ENCODE data around the gene RUNX3.

Gene RUNX3

GRCh38 chr1:24865587-24865986 is 64.5 kb downstream of the RUNX3 start:
- no peak for DNase-seq (ENCODE audit: low read depth, low spot score)

- DNase-seq (ENCODE audit: low read depth, low spot score), result no peak
Measured at GRCh38 chr1:24865168-24865567, 64.9 kb downstream of the RUNX3 start.

- DNase-seq (ENCODE audit: low read depth, low spot score), result no peak
Measured at GRCh38 chr1:24864370-24864777, 65.7 kb downstream of the RUNX3 start.

- no peak for DNase-seq (ENCODE audit: low read depth, low spot score)
Measured at GRCh38 chr1:24862775-24863483, 67.1 kb downstream of the RUNX3 start.

GRCh38 chr1:24861821-24862727 is 68.0 kb downstream of the RUNX3 start:
- no peak for DNase-seq (ENCODE audit: low read depth, low spot score)

GRCh38 chr1:24860841-24861240 is 69.2 kb downstream of the RUNX3 start:
- no peak for DNase-seq (ENCODE audit: low read depth, low spot score)

- no peak for DNase-seq (ENCODE audit: low read depth, low spot score)
Measured at GRCh38 chr1:24859063-24860010, 70.7 kb downstream of the RUNX3 start.

- DNase-seq (ENCODE audit: low read depth, low spot score), result no peak
Measured at GRCh38 chr1:24858277-24858676, 71.8 kb downstream of the RUNX3 start.

GRCh38 chr1:24857507-24858133 is 72.5 kb downstream of the RUNX3 start:
- no peak for DNase-seq (ENCODE audit: low read depth, low spot score)

GRCh38 chr1:24856787-24857506 is 73.1 kb downstream of the RUNX3 start:
- DNase-seq (ENCODE audit: low read depth, low spot score), result no peak

- no peak for DNase-seq (ENCODE audit: low read depth, low spot score)
Measured at GRCh38 chr1:24855474-24855873, 74.6 kb downstream of the RUNX3 start.

GRCh38 chr1:24853649-24854048 is 76.4 kb downstream of the RUNX3 start:
- DNase-seq (ENCODE audit: low read depth, low spot score), result no peak

GRCh38 chr1:24850328-24850920 is 79.7 kb downstream of the RUNX3 start:
- no peak for DNase-seq (ENCODE audit: low read depth, low spot score)

GRCh38 chr1:24849672-24850295 is 80.3 kb downstream of the RUNX3 start:
- DNase-seq (ENCODE audit: low read depth, low spot score), result no peak
